Skeletal muscle tissue (tissue), 4 donors: ENCODE results near the gene HOXB1. TPM values are rescaled to one million over a fixed set of nuclear protein-coding genes. Genes with fewer than 3 reads are reported as not detected.

Experiments
- H3K27ac ChIP-seq: one replicate; pipeline ENCODE4 v1.7.0; 2013; ENCODE audit warnings: mild to moderate bottlenecking, low read depth, low read length, inconsistent platforms
- H3K27me3 ChIP-seq, 3 donors: one replicate each; pipeline ENCODE4 v1.7.0; 2013; ENCODE audit warnings: low read length in 3 of 3; ENCODE audit not compliant: control insufficient read depth in 3 of 3, insufficient read depth in 3 of 3
- H3K36me3 ChIP-seq, 3 donors: one replicate each; pipeline ENCODE4 v1.7.0; 2013; ENCODE audit warnings: low read length in 3 of 3; ENCODE audit not compliant: control insufficient read depth in 3 of 3, insufficient read depth in 3 of 3
- H3K4me1 ChIP-seq, 3 donors: one replicate each; pipeline ENCODE4 v1.7.0; 2013; ENCODE audit warnings: low read length in 3 of 3, mild to moderate bottlenecking in 3 of 3; ENCODE audit not compliant: control insufficient read depth in 3 of 3, insufficient read depth in 3 of 3
- H3K4me3 ChIP-seq, 3 donors: one replicate each; pipeline ENCODE4 v1.7.0; 2013; ENCODE audit warnings: low read length in 3 of 3
- H3K9ac ChIP-seq, 3 donors: one replicate each; pipeline ENCODE4 v1.7.0; 2013; ENCODE audit warnings: low read length in 3 of 3, mild to moderate bottlenecking in 3 of 3, moderate library complexity in 2 of 3, low read depth in 1 of 3
- H3K9me3 ChIP-seq, 3 donors: one replicate each; pipeline ENCODE4 v1.7.0; 2013; ENCODE audit warnings: low read length in 3 of 3; ENCODE audit not compliant: control insufficient read depth in 3 of 3
- total RNA-seq: library from RNA; depleted of rRNA; stranded (reverse); fragments of >200 nt; gene quantifications from one replicate; pipeline ENCODE4 v1.2.3, GENCODE V29; 2014
- donor health status: Osteomylitis.

Gene HOXB1
- total RNA-seq, 1 donor from 2014 or later = not detected

GRCh38 chr17:48549914-48550501 is 19.2 kb upstream of the HOXB1 start:
- Histone ChIP-seq H3K36me3 (peaks cover 0 to 3% (median 0%) of the 10 kb centered on the region in 3 donors), H3K27ac (no peak overlapping the region), H3K27me3 (peaks cover 3 to 84% (median 61%) of the 10 kb centered on the region in 3 donors), H3K9me3 (no peaks in the 10 kb centered on the region), H3K9ac (no peak overlapping the region), H3K4me1 (peaks cover 0 to 29% (median 3%) of the 10 kb centered on the region in 3 donors), H3K4me3 (no peak overlapping the region)

GRCh38 chr17:48549281-48549630 is 18.4 kb upstream of the HOXB1 start:
- Histone ChIP-seq H3K4me1 (peaks cover 0 to 26% (median 0%) of the 10 kb centered on the region in 3 donors), H3K4me3 (no peak overlapping the region), H3K9ac (no peak overlapping the region), H3K27ac (no peak overlapping the region), H3K9me3 (no peaks in the 10 kb centered on the region), H3K36me3 (peaks cover 0 to 3% (median 0%) of the 10 kb centered on the region in 3 donors), H3K27me3 (peaks cover under 1 to 78% (median 54%) of the 10 kb centered on the region in 3 donors)

- Histone ChIP-seq H3K9me3 (no peaks in the 10 kb centered on the region), H3K27ac (no peak overlapping the region), H3K36me3 (peaks cover 0 to 3% (median 0%) of the 10 kb centered on the region in 3 donors), H3K9ac (no peak overlapping the region), H3K4me3 (no peak overlapping the region), H3K27me3 (peaks cover 0 to 73% (median 53%) of the 10 kb centered on the region in 3 donors), H3K4me1 (peaks cover 0 to 29% (median 0%) of the 10 kb centered on the region in 3 donors)
Observed at GRCh38 chr17:48548523-48549280, 17.9 kb upstream of the HOXB1 start.

GRCh38 chr17:48547808-48548522 is 17.2 kb upstream of the HOXB1 start:
- H3K27me3 ChIP-seq = peaks cover 0 to 71% (median 54%) of the 10 kb centered on the region in 3 donors
- H3K27ac ChIP-seq = no peak overlapping the region
- H3K4me1 ChIP-seq = peaks cover 3 to 29% (median 4%) of the 10 kb centered on the region in 3 donors
- peak overlapping the region in 1 of 3 donors; percentile 27 for H3K9ac ChIP-seq
- peaks cover 0 to 3% (median 0%) of the 10 kb centered on the region in 3 donors for H3K36me3 ChIP-seq
- H3K4me3 ChIP-seq = peak overlapping the region in 2 of 3 donors; percentile 32 to 38
- H3K9me3 ChIP-seq = no peaks in the 10 kb centered on the region

- Histone ChIP-seq H3K4me3 (peak overlapping the region in 1 of 3 donors; percentile 38), H3K27me3 (peaks cover 0 to 71% (median 55%) of the 10 kb centered on the region in 3 donors), H3K27ac (no peak overlapping the region), H3K9me3 (no peaks in the 10 kb centered on the region), H3K36me3 (peaks cover 0 to 3% (median 0%) of the 10 kb centered on the region in 3 donors), H3K9ac (peak overlapping the region in 1 of 3 donors; percentile 66), H3K4me1 (peaks cover 4 to 32% (median 5%) of the 10 kb centered on the region in 3 donors)
Observed at GRCh38 chr17:48546924-48547807, 16.4 kb upstream of the HOXB1 start.

- Histone ChIP-seq H3K9me3 (no peaks in the 10 kb centered on the region), H3K4me1 (peaks cover 4 to 38% (median 5%) of the 10 kb centered on the region in 3 donors), H3K4me3 (peak overlapping the region in 1 of 3 donors; percentile 38), H3K27me3 (peaks cover 0 to 71% (median 54%) of the 10 kb centered on the region in 3 donors), H3K27ac (no peak overlapping the region), H3K9ac (peak overlapping the region in 1 of 3 donors; percentile 66), H3K36me3 (peaks cover 0 to 3% (median 0%) of the 10 kb centered on the region in 3 donors)
Observed at GRCh38 chr17:48546137-48546923, 15.5 kb upstream of the HOXB1 start.

- H3K36me3 ChIP-seq = peaks cover 0 to 3% (median 0%) of the 10 kb centered on the region in 3 donors
- peak overlapping the region in 1 of 3 donors; percentile 7 for H3K4me3 ChIP-seq
- H3K9ac ChIP-seq = no peak overlapping the region
- no peak overlapping the region for H3K27ac ChIP-seq
- peaks cover 4 to 44% (median 5%) of the 10 kb centered on the region in 3 donors for H3K4me1 ChIP-seq
- no peaks in the 10 kb centered on the region for H3K9me3 ChIP-seq
- peaks cover 0 to 73% (median 57%) of the 10 kb centered on the region in 3 donors for H3K27me3 ChIP-seq
Observed at GRCh38 chr17:48545539-48545938, 14.7 kb upstream of the HOXB1 start.

GRCh38 chr17:48545022-48545375 is 14.2 kb upstream of the HOXB1 start, which contains the start of gene HOXB2:
TSS of gene HOXB2 (minus strand) at chr17:48545109. CDS start at chr17:48544911, 198 bp downstream.
- Histone ChIP-seq H3K27me3 (peaks cover 0 to 71% (median 54%) of the 10 kb centered on the region in 3 donors), H3K4me1 (peaks cover 4 to 44% (median 5%) of the 10 kb centered on the region in 3 donors), H3K4me3 (peak within 1 kb of the TSS; percentile 72 to 91 (median 75)), H3K9me3 (no peaks in the 10 kb centered on the region), H3K36me3 (peaks cover 0 to under 1% (median 0%) of the 10 kb centered on the region in 3 donors), H3K27ac (peak within 1 kb of the TSS; percentile 43), H3K9ac (peak within 1 kb of the TSS; percentile 3 to 87 (median 53))
